Activated T-cell treated with anti-CD3 and anti-CD28 coated beads, Interleukin-2, amount 50 U/mL, for 1 hour (primary cell): ENCODE data around the gene HOMER2.
"Not testable (repeated sequence)": the region's sequence is repeated elsewhere in the genome, so short reads cannot be mapped to it uniquely, and the experiment has no call there.

ENCODE experiments used
- DNase-seq: peaks from one replicate; pipeline ENCODE4 v3.0.0-alpha.2; 2020

HOMER2 gene

DNA sequence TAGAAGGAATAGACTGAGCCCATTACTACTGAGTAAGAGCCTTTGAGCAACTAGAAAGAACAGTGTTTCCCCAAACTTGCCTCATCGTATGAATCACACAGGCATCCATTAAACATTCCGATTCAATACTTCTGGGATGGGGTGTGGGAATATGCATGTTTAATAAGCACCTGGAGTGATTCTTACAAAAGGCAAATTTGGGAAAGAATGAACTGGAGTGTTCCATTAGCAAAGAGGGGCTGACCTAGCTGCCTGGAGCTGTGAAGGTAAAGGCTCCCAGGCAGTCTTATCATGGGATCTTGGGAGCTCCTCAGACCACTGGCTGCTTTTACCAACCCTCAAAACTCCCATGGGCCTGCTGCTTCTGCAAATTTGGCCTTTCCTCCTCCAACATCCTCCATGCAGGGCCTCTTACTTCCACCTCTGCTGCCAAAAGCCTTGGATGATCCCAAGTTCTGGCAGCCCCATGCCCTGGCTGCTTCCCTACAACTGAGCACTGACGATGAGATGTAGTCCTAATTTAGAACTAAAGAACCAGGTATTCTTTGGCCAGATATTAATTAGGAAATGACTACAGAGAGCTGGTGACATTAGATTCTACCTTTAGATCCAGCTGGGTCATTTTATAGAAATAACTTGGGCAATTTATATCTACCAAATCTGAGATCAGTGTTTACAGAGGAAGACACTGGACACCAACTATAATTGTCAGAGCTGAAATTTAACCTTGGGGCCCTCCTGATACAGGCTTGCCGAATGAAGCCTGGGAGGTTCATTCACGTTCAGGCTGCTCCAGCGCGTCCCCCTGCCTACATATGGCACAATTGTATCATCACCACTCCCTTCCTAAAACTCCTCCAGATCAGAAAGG lies 11.2 kb upstream of the HOMER2 start:
- DNase-seq: no peak

GRCh38 chr15:82960766-82961165 lies 8.2 kb upstream of the HOMER2 start:
- DNase-seq: no peak

- DNase-seq: no peak
These were observed 6.9 kb upstream of the HOMER2 start for GRCh38 chr15:82959423-82959822.

DNA sequence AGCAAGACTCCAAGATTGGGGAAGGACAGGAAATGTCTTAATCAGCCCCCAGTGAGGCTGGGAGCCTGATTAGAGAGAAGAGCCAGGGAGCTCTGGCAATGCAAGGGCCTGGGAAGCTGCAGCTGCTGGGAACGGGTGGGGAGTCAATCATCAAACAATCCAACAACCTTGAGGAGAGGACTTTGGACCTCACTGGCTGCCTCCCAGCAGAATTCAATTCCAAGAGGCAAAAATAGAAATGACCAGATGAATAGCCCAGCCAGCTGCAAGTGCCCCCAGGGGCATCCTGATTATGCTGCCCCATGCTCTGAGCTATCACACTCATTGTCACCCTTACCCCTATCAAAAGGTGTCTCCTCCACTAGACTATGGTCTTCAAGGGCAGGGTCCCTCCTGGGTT lies 6.1 kb upstream of the HOMER2 start:
- no peak for DNase-seq

- DNase-seq: no peak
These were observed 905 bp downstream of the HOMER2 start for GRCh38 chr15:82951472-82952157.

DNA sequence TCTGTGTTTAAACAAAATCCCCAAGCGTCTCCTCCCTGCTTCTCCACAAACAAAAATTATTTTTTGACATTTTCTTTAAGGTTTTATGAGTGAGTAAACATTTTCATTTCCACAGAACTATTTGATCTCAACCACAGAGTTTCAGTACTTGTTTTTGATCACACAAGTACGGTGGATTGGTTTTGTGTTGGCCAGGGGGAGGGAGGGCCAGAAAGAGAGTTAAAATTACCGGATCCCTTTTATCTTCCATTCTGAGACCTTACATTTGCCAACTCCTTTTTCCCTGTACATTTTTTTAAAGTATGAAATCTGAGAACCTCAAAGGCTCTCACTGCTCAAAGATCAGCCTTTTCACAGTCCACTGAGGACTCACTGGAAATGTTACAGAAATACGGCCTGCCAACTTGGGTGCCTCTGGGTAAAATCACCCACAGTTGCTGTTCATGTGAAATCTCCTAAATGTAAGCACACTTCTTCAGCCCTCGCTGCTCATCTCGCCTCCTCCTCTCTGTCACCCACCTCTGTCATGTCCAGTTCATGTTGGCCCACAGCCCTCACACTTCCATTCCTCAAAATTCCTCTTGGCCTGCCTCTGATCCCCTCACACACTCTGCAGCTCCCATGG lies 1.7 kb downstream of the HOMER2 start:
- no peak for DNase-seq

- DNase-seq: no peak
These were observed 2.2 kb downstream of the HOMER2 start for GRCh38 chr15:82950295-82950694.

DNA sequence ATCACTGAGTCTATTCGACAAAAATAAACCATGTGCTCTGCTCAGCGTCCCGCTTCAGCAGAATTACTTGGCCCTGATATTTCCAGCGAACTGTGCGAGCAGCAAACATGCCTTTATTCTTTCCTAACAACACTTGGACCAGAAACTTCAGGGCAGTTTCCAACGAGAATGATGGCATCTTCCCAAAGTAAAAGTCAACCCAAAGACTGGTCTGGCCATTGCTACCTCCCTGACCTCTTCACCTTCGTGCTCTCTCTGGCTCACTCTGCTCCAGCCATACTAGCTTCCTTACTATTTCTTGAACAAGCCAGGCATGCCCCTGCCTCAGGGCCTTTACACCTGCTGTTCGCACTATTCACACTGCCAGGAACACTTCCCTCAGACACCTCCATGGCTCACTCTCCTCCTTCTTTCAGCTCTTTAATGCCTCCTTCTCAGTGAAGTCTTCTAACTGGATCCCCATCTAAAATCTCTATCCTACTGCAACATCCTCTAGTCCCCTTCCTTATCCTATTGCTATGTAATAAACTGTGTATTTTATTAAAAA lies 6.3 kb downstream of the HOMER2 start:
- DNase-seq: no peak

DNA sequence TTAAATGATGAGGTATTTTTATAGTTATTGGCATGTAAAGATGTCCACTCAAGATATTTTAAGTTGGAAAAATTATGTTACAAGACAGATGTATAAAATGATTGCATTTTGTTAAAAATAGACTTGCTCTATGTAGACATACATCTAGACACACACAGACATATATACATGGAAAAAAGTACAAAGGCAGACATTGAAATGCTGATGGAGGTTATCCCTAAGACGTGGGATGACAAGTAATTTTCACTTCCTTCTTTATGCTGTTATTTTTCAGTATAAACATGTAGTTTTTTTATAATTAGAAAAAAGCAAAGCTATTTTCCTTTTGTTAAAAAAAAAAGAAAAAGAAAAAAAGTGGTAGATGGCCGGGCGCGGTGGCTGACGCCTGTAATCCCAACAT lies 7.2 kb downstream of the HOMER2 start:
- no peak for DNase-seq

GRCh38 chr15:82944821-82945220 lies 7.7 kb downstream of the HOMER2 start:
- DNase-seq: no peak

- no peak for DNase-seq
These were observed 8.5 kb downstream of the HOMER2 start for GRCh38 chr15:82944056-82944455.

GRCh38 chr15:82943176-82943575 lies 9.3 kb downstream of the HOMER2 start:
- DNase-seq: no peak

GRCh38 chr15:82942691-82943090 lies 9.8 kb downstream of the HOMER2 start:
- DNase-seq: no peak

GRCh38 chr15:82939678-82940077 lies 12.8 kb downstream of the HOMER2 start:
- not testable (repeated sequence) for DNase-seq

GRCh38 chr15:82937712-82938058 lies 14.8 kb downstream of the HOMER2 start:
- DNase-seq: no peak

GRCh38 chr15:82936966-82937711 lies 15.4 kb downstream of the HOMER2 start:
- DNase-seq: no peak

DNA sequence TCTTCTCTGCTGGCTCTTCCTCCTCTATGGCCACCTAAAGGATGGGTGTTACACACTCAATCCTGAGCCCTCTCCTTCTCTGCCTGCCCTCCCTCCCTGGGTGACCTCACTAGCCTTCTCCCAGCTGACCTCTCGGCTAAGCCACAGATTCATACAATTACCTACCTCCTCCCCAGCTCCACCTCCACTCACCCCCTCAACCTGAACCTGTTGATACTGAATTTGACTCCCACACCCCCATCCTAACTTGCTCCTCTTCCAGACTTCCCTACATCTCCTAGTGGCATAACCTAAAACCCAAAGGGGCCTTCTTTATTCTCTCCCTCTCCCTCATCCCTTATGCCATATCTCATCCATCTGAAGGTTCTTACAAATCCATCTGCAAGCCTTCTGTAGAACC lies 17.1 kb downstream of the HOMER2 start:
- no peak for DNase-seq

DNA sequence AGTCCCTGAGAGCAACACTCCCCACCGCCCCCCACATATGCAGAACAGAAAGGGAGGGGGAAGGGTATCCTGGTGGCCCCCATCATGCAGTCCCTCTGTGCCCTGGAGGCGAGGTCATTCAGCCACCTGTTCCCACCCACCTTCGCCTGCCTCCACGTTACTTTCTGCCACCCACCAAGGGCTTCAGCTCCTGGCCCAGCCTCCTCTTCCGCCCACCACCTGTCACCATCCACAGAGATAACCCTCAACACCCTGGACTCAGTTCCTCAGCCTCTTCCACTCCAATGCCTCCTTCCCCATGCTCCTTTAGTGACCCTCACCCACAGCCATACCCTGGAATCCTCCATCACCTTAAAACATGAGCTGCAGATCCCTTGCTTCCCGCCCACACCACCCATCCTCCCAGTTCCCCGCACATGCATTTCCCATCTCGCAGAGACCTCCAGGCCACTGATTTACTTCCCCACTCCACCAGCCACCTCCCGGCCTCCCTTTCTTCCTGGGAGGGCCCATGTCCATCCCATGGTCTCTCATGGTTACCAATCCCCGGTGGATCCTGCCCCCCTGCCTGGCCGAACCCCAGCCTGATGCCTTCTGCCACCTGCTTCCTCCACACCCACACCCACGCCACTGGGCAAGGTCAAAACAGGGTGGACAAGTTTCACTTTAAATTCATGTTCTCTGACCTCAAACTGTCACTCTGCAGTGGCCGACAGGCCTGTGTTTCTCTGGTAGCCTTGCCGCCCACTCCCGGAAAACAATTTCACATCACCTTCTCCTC lies 18.2 kb downstream of the HOMER2 start:
- DNase-seq: no peak

GRCh38 chr15:82933576-82933975 lies 18.9 kb downstream of the HOMER2 start:
- no peak for DNase-seq

- no peak for DNase-seq
These were observed 21.3 kb downstream of the HOMER2 start for GRCh38 chr15:82931221-82931620.

- no peak for DNase-seq
These were observed 22.1 kb downstream of the HOMER2 start for GRCh38 chr15:82930461-82930860.

DNA sequence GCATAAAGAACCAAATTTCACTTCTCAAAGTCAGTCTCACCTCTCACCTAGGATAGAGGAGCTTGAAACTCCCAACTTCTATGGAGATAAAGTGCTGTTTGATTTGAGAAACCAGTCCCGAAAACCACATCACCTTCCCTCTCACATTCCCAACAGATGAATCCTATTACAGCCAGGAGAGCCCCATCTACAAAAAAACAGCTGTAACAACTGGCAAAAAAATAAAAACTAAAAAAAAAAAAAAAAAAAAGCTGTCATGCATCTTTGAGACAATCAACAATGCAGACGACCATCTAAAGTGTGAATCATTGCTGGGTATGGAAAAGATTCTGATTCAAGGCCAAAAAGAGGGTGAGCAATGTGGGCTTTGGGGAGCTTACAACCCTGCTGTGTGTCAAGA lies 23.8 kb downstream of the HOMER2 start:
- DNase-seq: no peak
